Keratinocyte (primary cell): ENCODE results near the gene COL25A1. TPM values are rescaled to one million over a fixed set of nuclear protein-coding genes. Genes with fewer than 3 reads are reported as not detected.

Experiments used
- DNase-seq: peaks from one replicate; pipeline ENCODE4 v3.0.0-alpha.2; 2011; ENCODE audit warnings: low read depth, missing footprints, low spot score
- FAIRE-seq: peaks from 2 replicates; lab custom pipeline; 2011; peaks lifted over from hg19 to GRCh38; lab: Jason Lieb, UNC
- H2AFZ ChIP-seq: 2 replicates; pipeline ENCODE4 v1.6.0; 2012; ENCODE audit warnings: low read length, control low read depth, inconsistent platforms; ENCODE audit not compliant: control insufficient read depth
- H3K27ac ChIP-seq: 2 replicates; pipeline ENCODE4 v1.5.1; 2011; ENCODE audit warnings: low read length; ENCODE audit not compliant: control insufficient read depth, insufficient read depth
- H3K27me3 ChIP-seq: 3 replicates; pipeline ENCODE4 v1.6.0; 2011; ENCODE audit warnings: low read length; ENCODE audit not compliant: control insufficient read depth, insufficient read depth; ENCODE audit errors: extremely low read depth
- H3K36me3 ChIP-seq, 2 experiments: 2 replicates in 1 of 2; 3 replicates in 1 of 2; pipeline ENCODE4 v1.5.1; 2011; ENCODE audit warnings: low read length in 2 of 2, mild to moderate bottlenecking in 1 of 2; ENCODE audit not compliant: control insufficient read depth in 2 of 2, insufficient read depth in 2 of 2; ENCODE audit errors: extremely low read depth in 1 of 2
- H3K4me1 ChIP-seq: 3 replicates; pipeline ENCODE4 v1.5.1; 2011; ENCODE audit warnings: low read length; ENCODE audit not compliant: control insufficient read depth, insufficient read depth; ENCODE audit errors: extremely low read depth
- H3K4me2 ChIP-seq: 3 replicates; pipeline ENCODE4 v1.6.0; 2011; ENCODE audit warnings: low read depth, low read length; ENCODE audit not compliant: control insufficient read depth, insufficient read depth; ENCODE audit errors: extremely low read depth
- H3K4me3 ChIP-seq, 3 experiments: fragments of 200-600 bp in 1 of 3; sonication (generic) in 1 of 3; 2 replicates in 2 of 3; 3 replicates in 1 of 3; pipeline ENCODE4 v1.5.1; 2011 to 2016; ENCODE audit warnings: low read length in 3 of 3, mild to moderate bottlenecking in 3 of 3, control low read depth in 2 of 3, inconsistent platforms in 1 of 3, low read depth in 1 of 3, mixed read lengths in 1 of 3, mixed run types in 1 of 3, moderate library complexity in 1 of 3; ENCODE audit not compliant: control insufficient read depth in 2 of 3, insufficient read depth in 2 of 3; ENCODE audit errors: extremely low read depth in 1 of 3
- H3K79me2 ChIP-seq: 2 replicates; pipeline ENCODE4 v1.6.0; 2012; ENCODE audit warnings: low read length; ENCODE audit not compliant: control insufficient read depth, insufficient read depth
- H3K9ac ChIP-seq: 3 replicates; pipeline ENCODE4 v1.6.0; 2011; ENCODE audit warnings: low read length; ENCODE audit not compliant: control insufficient read depth, insufficient read depth; ENCODE audit errors: extremely low read depth
- H3K9me1 ChIP-seq: 3 replicates; pipeline ENCODE4 v1.6.0; 2011; ENCODE audit warnings: low read length; ENCODE audit not compliant: control insufficient read depth, insufficient read depth; ENCODE audit errors: extremely low read depth
- H3K9me3 ChIP-seq: 2 replicates; pipeline ENCODE4 v1.5.1; 2012; ENCODE audit warnings: low read depth, low read length; ENCODE audit not compliant: control insufficient read depth
- H4K20me1 ChIP-seq: 3 replicates; pipeline ENCODE4 v1.6.0; 2011; ENCODE audit warnings: low read length; ENCODE audit not compliant: control insufficient read depth, insufficient read depth; ENCODE audit errors: extremely low read depth
- EZH2 ChIP-seq: IDR thresholded peaks from one replicate; pipeline ENCODE4 v1.6.1; 2012; ENCODE audit warnings: inconsistent platforms, mild to moderate bottlenecking, low read length, moderate library complexity
- dilution Hi-C: fragments of 300-500 bp; cut with MboI; formaldehyde crosslinking; loops from one replicate; pipeline ENCODE4 v1.7.0; 2020; ENCODE audit warnings: low sequenced_read_pairs; ENCODE audit not compliant: extremely low pct_ligation_motif_present
- polyA plus RNA-seq, 5 experiments: library from polyadenylated mRNA; depleted of rRNA in 3 of 5; stranded (reverse) in 3 of 5; stranded (forward) in 1 of 5; unstranded in 1 of 5; fragments of >200 nt; gene quantifications; 1 replicate in 1 of 5; 2 replicates in 3 of 5; 3 replicates in 1 of 5; pipeline versions ENCODE4 v1.2.1 to v1.2.3, GENCODE V29; 2011 to 2012; ENCODE audit warnings: missing spikeins in 2 of 5, low read depth in 1 of 5, low replicate concordance in 1 of 5
- TF ChIP-seq, protein P1 (sequence below), 3 experiments: IDR thresholded peaks in 1 of 3; conservative IDR thresholded peaks in 1 of 3; optimal IDR thresholded peaks in 1 of 3; 2 replicates in 2 of 3; 3 replicates in 1 of 3; pipeline versions ENCODE3 to v1.5.1; 2011; ENCODE audit warnings: low read length in 3 of 3, mild to moderate bottlenecking in 3 of 3, moderate library complexity in 2 of 3, control low read depth in 1 of 3, inconsistent platforms in 1 of 3; ENCODE audit not compliant: insufficient read depth in 2 of 3; ENCODE audit errors: extremely low read depth in 1 of 3

Gene COL25A1
- polyA plus RNA-seq, 1 donor (not counting 4 experiments of a cell fraction or from before 2014, with no cell fraction given): not detected

DNA sequence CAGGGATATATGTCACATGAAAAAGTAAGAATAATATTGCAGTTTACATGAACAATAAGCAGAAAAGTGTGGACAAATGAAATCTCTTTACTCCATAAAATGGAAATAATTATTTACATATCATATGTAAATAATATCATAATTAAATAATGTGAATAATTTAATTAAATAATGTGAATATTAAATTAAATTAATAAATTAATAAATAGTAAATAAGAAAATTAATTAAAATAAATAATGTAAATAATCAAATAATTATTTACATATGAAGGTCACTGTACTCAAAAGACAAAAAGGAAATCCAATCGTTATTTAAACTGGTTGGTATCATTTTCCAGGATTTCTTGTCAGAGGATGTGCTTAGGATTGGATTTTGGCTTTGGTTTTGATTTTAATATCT lies 338.5 kb downstream of the COL25A1 start:
- no peaks in the 10 kb centered on the region for H3K9me1 ChIP-seq
- no peak overlapping the region for H3K27ac ChIP-seq
- DNase-seq (no peak), FAIRE-seq (no peak)
- no peaks in the 10 kb centered on the region for H4K20me1 ChIP-seq
- H2AFZ ChIP-seq: no peak overlapping the region
- no peaks in the 10 kb centered on the region for H3K27me3 ChIP-seq
- H3K9ac ChIP-seq: no peak overlapping the region
- no peaks in the 10 kb centered on the region for H3K4me1 ChIP-seq
- H3K4me3 ChIP-seq: no peak overlapping the region
- H3K36me3 ChIP-seq: no peaks in the 10 kb centered on the region
- H3K9me3 ChIP-seq: no peaks in the 10 kb centered on the region
- dilution Hi-C loops: no loop called here
- H3K79me2 ChIP-seq: no peaks in the 10 kb centered on the region
- no peak for TF ChIP-seq EZH2
- TF ChIP-seq, protein P1, sequence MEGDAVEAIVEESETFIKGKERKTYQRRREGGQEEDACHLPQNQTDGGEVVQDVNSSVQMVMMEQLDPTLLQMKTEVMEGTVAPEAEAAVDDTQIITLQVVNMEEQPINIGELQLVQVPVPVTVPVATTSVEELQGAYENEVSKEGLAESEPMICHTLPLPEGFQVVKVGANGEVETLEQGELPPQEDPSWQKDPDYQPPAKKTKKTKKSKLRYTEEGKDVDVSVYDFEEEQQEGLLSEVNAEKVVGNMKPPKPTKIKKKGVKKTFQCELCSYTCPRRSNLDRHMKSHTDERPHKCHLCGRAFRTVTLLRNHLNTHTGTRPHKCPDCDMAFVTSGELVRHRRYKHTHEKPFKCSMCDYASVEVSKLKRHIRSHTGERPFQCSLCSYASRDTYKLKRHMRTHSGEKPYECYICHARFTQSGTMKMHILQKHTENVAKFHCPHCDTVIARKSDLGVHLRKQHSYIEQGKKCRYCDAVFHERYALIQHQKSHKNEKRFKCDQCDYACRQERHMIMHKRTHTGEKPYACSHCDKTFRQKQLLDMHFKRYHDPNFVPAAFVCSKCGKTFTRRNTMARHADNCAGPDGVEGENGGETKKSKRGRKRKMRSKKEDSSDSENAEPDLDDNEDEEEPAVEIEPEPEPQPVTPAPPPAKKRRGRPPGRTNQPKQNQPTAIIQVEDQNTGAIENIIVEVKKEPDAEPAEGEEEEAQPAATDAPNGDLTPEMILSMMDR (optimal IDR thresholded peaks at IDR 0.05 in 1 of 3, IDR thresholded peaks at IDR 0.05 in 1 of 3, conservative IDR thresholded peaks at IDR 0.05 in 1 of 3; ENCODE audit: extremely low read depth in 1 of 3, insufficient read depth in 2 of 3, low read length in 3 of 3): no peak
- H3K4me2 ChIP-seq: no peak overlapping the region

DNA sequence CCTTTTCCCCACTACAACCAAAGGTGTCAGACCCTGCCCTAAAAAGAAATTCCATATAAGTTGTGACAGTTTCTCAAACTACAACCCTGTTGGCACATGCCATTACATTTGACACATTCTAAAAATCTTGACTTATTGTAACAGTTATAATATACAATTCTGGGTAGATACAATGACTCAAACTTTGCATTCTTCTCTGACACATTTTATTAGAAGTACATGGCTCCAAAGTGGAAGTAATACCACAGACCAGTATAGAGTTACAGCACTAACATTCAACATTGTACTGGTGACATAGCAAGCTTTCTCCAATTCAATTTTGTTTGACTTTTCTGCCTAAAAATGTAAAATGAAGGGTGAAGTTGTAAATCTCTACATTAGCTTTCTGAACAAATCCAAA lies 343.0 kb downstream of the COL25A1 start:
- peaks cover 4% of the 10 kb centered on the region for H3K27me3 ChIP-seq
- no peak overlapping the region for H2AFZ ChIP-seq
- TF ChIP-seq, protein P1 (optimal IDR thresholded peaks at IDR 0.05 in 1 of 3, IDR thresholded peaks at IDR 0.05 in 1 of 3, conservative IDR thresholded peaks at IDR 0.05 in 1 of 3; ENCODE audit: extremely low read depth in 1 of 3, insufficient read depth in 2 of 3, low read length in 3 of 3): no peak
- no peak for TF ChIP-seq EZH2
- no peak for DNase-seq
- no peaks in the 10 kb centered on the region for H4K20me1 ChIP-seq
- no peaks in the 10 kb centered on the region for H3K4me1 ChIP-seq
- no peak for FAIRE-seq
- no peaks in the 10 kb centered on the region for H3K9me3 ChIP-seq
- H3K27ac ChIP-seq: no peak overlapping the region
- no peaks in the 10 kb centered on the region for H3K36me3 ChIP-seq
- H3K79me2 ChIP-seq: no peaks in the 10 kb centered on the region
- H3K9ac ChIP-seq: no peak overlapping the region
- H3K4me2 ChIP-seq: no peak overlapping the region
- no peaks in the 10 kb centered on the region for H3K9me1 ChIP-seq
- dilution Hi-C loops: no loop called here
- no peak overlapping the region for H3K4me3 ChIP-seq
